ENCODE measurements around the gene RAB24.

The RAB24 gene

DNA sequence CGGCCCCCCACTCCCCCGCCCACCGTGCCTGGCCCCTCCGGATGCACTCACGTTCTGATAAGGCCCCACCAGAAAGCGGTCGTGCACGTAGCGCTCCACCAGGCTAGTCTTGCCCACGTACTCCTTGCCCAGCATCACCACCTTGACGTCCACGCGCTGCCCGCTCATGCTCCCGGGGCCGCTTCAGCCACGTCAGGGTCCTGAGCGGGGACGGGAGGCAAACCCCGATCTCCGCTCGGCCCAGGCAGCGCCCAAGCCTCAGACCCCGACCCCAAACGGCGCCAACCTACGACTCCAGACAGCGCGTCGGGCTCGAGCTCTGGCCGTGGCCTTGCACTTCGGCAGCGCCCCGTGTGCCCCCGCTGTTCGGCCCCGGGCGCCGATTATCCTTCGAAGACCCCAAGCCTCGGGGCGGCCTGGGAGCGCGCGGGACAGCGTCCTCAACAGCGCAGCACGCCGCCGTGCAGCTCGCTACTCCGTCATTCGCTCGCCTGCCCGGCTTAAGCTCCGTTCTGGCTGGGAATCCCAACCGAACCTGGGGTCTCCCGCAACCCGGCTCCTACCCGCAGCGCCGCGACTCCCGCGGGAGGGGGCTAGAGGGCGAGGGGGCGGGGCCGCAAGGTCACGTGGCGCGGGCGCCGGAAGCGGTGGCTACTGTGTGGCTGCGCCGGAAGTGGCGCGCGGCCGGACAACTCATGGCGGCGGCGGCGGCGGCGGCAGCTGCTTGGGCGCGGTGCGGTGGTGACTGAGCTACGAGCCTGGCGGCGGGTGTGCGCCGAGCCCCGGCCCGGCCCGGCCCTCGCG lies at the start of gene RAB24, which contains the start of gene PRELID1:
Gene RAB24 (minus strand): TSS at position 599 of the 804 bp plus-strand sequence. CDS start 431 bp downstream, at position 168.
Gene PRELID1 (plus strand): TSS at position 679 of the 804 bp plus-strand sequence. CDS start 187 bp downstream, outside the sequence.
- TF ChIP-seq SP1 (IDR thresholded peaks at IDR 0.05) (no peak), LEF1 (IDR thresholded peaks at IDR 0.05; ENCODE audit: borderline replicate concordance) (no peak), L3MBTL2 (conservative IDR thresholded peaks at IDR 0.05) (peak; percentile 91)
- ChIA-PET POLR2A (interaction anchor here (0.6 to 1.7 kb wide), 4 partner anchors 9 to 83 kb away, joined by 3 to 10 read pairs (median 3); partner anchors contain the start of gene MXD3), CTCF (no interaction called here)

DNA sequence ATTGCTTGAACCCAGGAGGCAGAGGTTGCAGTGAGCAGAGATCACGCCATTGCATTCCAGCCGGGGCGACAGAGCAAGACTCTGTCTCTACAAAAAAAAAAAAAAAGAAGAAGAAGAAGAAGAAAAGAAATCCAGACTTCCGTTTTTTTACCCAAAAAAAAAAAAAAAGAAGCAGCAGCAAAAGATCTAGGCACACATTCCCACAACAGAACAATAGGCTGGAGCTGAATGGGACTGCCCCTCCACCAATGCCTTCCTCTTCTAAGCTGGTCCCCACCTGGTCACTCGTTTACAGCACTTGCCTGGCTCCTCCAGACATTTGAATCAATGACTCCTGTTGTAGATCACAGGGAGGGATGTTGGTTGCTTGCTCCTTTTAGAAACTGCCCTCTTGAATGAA lies 49.6 kb upstream of the RAB24 start:
- DNase-seq (ENCODE audit: extremely low spot score): no peak
- POLR2A ChIA-PET: interaction anchor here (0.9 to 4.2 kb wide), 5 partner anchors 8 to 85 kb away, joined by 3 to 42 read pairs (median 22); no protein-coding TSS in a partner anchor
- CTCF ChIA-PET: interaction anchor here (1.3 kb wide), 1 partner anchor 14 kb away, joined by 4 read pairs; no protein-coding TSS in a partner anchor
- no peak for TF ChIP-seq ARNT (IDR thresholded peaks at IDR 0.05)
- no peak for TF ChIP-seq CTBP1 (IDR thresholded peaks at IDR 0.05; ENCODE audit: borderline replicate concordance)
- TF ChIP-seq BHLHE40 (IDR thresholded peaks at IDR 0.05; ENCODE audit: borderline replicate concordance): no peak
- no peak for TF ChIP-seq FOXK2 (IDR thresholded peaks at IDR 0.05)
- no peak for TF ChIP-seq FOXA1 (IDR thresholded peaks at IDR 0.05)
- no peak for TF ChIP-seq LEF1 (IDR thresholded peaks at IDR 0.05; ENCODE audit: borderline replicate concordance)
- no peak for TF ChIP-seq ZNF384 (IDR thresholded peaks at IDR 0.05)
- TF ChIP-seq, protein P1, sequence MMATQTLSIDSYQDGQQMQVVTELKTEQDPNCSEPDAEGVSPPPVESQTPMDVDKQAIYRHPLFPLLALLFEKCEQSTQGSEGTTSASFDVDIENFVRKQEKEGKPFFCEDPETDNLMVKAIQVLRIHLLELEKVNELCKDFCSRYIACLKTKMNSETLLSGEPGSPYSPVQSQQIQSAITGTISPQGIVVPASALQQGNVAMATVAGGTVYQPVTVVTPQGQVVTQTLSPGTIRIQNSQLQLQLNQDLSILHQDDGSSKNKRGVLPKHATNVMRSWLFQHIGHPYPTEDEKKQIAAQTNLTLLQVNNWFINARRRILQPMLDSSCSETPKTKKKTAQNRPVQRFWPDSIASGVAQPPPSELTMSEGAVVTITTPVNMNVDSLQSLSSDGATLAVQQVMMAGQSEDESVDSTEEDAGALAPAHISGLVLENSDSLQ (IDR thresholded peaks at IDR 0.05): no peak
- no peak for TF ChIP-seq L3MBTL2 (conservative IDR thresholded peaks at IDR 0.05)
- no peak for TF ChIP-seq HDGF (IDR thresholded peaks at IDR 0.05; ENCODE audit: borderline replicate concordance)

More for the DNA sequence above, at the start of gene RAB24, which contains the start of gene PRELID1:
- peak; percentile 96 for DNase-seq (ENCODE audit: extremely low spot score)

DNA sequence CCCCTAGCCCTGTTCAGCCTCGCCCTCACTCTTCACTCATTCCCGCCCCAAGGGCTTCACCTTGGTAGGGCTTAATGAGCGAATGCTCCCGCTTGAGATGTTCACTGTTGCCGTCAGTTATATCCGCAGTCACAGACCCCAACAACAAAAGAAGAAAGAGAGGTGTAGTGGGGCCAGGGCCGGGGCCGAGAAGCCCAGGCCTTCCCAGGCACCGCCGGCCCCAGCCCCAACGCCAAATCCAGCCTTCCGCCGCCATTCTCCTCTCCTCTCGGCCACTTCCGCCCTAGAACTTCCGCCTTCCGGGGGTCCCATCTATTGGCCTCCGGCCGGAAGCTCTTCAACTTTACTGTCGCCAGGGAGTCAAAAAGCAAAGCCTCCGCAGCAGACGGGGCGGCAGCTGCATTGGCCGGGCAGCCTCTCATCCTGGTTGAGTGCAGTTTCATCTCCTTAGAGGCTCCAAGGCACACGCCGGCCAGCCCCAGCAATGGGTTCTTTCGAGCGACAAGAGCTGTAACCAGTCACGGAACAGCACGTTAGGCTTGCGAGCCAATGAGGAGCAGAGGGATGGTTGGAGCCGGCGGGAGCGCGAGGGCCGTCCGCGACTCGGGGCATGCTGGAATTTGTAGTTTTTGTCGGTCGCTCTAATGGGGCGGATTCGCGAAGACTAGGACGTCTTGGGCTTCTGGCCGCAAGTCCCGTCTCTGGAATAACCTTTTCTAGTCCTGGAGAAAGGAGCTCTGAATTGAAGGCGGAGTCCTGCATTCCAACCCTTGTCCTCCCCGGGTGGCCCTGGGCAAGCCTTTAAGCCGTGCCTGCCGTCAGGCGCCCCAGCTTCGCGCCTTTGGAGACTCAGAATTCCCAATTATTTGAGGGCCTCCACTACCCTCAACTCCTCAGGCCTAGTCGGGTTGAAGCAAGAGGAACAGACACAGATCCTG lies 48.1 kb upstream of the RAB24 start, which contains the start of gene LMAN2:
Gene LMAN2 (minus strand): TSS at position 277 of the 938 bp plus-strand sequence. CDS start 21 bp downstream, at position 256.
- no peak for TF ChIP-seq LEF1 (IDR thresholded peaks at IDR 0.05; ENCODE audit: borderline replicate concordance)
- TF ChIP-seq, protein P1 (IDR thresholded peaks at IDR 0.05): peak; percentile 99
- TF ChIP-seq L3MBTL2 (conservative IDR thresholded peaks at IDR 0.05): peak; percentile 81
- peak; percentile 60; the same call in 1 of the 2 replicates for TF ChIP-seq NFRKB (IDR thresholded peaks at IDR 0.05)
- TF ChIP-seq FOXM1 (IDR thresholded peaks at IDR 0.05; ENCODE audit: borderline replicate concordance): no peak
- peak; percentile 99 for TF ChIP-seq ELF4 (IDR thresholded peaks at IDR 0.05)
- ChIA-PET POLR2A (interaction anchor here (0.7 to 4.2 kb wide), 20 partner anchors 9 to 104 kb away, joined by 3 to 42 read pairs (median 4); partner anchors contain the start of gene GRK6), CTCF (interaction anchor here (0.7 to 1.6 kb wide), 7 partner anchors 9 to 725 kb away, joined by 3 to 5 read pairs (median 4); no protein-coding TSS in a partner anchor)
- peak; percentile 97 for DNase-seq (ENCODE audit: extremely low spot score)

DNA sequence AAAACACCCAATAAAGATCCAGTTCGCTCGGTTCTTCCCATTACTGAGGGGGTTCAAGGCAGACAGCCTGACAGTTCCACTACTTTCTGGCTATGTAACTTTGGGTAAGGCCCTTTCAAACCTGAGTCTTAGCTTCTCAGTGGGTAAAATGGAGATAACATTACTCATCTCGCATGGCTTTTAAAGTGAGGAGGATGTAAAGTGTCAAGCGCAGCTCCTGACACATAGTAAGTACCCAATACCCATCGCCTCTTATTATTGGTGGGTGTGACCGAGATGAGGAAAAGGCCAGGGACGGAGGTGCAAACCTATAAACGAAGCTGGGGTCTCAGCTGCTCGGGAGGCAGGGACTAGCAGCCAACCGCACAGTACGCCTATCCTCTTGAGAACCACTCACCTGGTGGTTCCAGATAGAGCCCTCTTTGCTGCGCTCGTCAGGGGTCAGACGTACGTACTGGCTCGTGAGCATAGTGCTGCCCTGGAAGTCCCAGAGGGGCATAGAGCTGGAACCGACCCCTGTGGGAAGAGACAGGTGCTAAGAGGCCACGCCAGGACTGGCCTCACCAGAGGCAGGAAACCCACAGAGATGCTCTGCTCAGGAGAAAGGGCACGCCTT lies 47.4 kb upstream of the RAB24 start:
- POLR2A ChIA-PET: interaction anchor here (0.7 to 4.2 kb wide), 15 partner anchors 9 to 104 kb away, joined by 3 to 42 read pairs (median 6); partner anchors contain the start of gene GRK6

More for the DNA sequence above, 47.4 kb upstream of the RAB24 start:
- TF ChIP-seq ARNT (IDR thresholded peaks at IDR 0.05): no peak
- TF ChIP-seq ZNF384 (IDR thresholded peaks at IDR 0.05): no peak
- TF ChIP-seq NFRKB (IDR thresholded peaks at IDR 0.05): no peak
- TF ChIP-seq LEF1 (IDR thresholded peaks at IDR 0.05; ENCODE audit: borderline replicate concordance): no peak
- no peak for TF ChIP-seq SUZ12 (IDR thresholded peaks at IDR 0.05)
- no peak for TF ChIP-seq HDGF (IDR thresholded peaks at IDR 0.05; ENCODE audit: borderline replicate concordance)
- no peak for TF ChIP-seq FOXA1 (IDR thresholded peaks at IDR 0.05)
- TF ChIP-seq BHLHE40 (IDR thresholded peaks at IDR 0.05; ENCODE audit: borderline replicate concordance): no peak
- no peak for TF ChIP-seq L3MBTL2 (conservative IDR thresholded peaks at IDR 0.05)
- TF ChIP-seq, protein P1 (IDR thresholded peaks at IDR 0.05): no peak
- TF ChIP-seq FOXM1 (IDR thresholded peaks at IDR 0.05; ENCODE audit: borderline replicate concordance): no peak
- no peak for TF ChIP-seq CTBP1 (IDR thresholded peaks at IDR 0.05; ENCODE audit: borderline replicate concordance)
- TF ChIP-seq ELF4 (IDR thresholded peaks at IDR 0.05): no peak
- TF ChIP-seq TARDBP (IDR thresholded peaks at IDR 0.05): no peak
- CTCF ChIA-PET: interaction anchor here (0.8 to 1.6 kb wide), 4 partner anchors 9 to 41 kb away, joined by 3 to 5 read pairs (median 4); no protein-coding TSS in a partner anchor
- peak; percentile 37 for DNase-seq (ENCODE audit: extremely low spot score)

Measured in HEK293T (cell line).